SU-DHL-6 (cell line): ENCODE measurements around the gene TMCC3.
"Not testable (repeated sequence)": the region's sequence is repeated elsewhere in the genome, so short reads cannot be mapped to it uniquely, and the experiment has no call there.

ENCODE experiments used
- CTCF ChIP-seq: fragments of 200-600 bp; sonication (generic); IDR thresholded peaks from one replicate; pipeline ENCODE4 v1.5.1; 2017; ENCODE audit warnings: antibody characterized with exemption, mild to moderate bottlenecking, low read length, moderate library complexity; ENCODE audit not compliant: insufficient read depth, poor library complexity, severe bottlenecking
- EZH2phosphoT487 ChIP-seq: fragments of 200-600 bp; sonication (generic), shearing (Covaris generic); conservative IDR thresholded peaks from 2 replicates; pipeline ENCODE4 v1.6.1; 2018; ENCODE audit warnings: mild to moderate bottlenecking, antibody characterized with exemption, low read length, moderate library complexity, mixed read lengths

- TF ChIP-seq CTCF, EZH2phosphoT487: not testable (repeated sequence)
These were observed 57.6 kb downstream of the TMCC3 start for GRCh38 chr12:94592723-94593122.
